A673 (cell line): ENCODE measurements around the gene SLC26A8. TPM values are rescaled to one million over a fixed set of nuclear protein-coding genes. Genes with fewer than 3 reads are reported as not detected.
"Not testable (repeated sequence)": the region's sequence is repeated elsewhere in the genome, so short reads cannot be mapped to it uniquely, and the experiment has no call there.

Experiments
- BruUV-seq: library from RNA; stranded (reverse); fragments of 400-500 nt; replicated peaks from 2 replicates; lab custom pipeline; 2021; lab: Mats Ljungman, UMichigan
- CTCF ChIA-PET: fragments of 300-600 bp; sonication (Branson Sonifier 250); formaldehyde crosslinking; loops from one replicate; lab custom pipeline; 2022; ENCODE audit warnings: antibody characterized with exemption; lab: Charles Lee
- POLR2A ChIA-PET: fragments of 300-600 bp; sonication (Branson Sonifier 250); formaldehyde crosslinking; loops from one replicate; lab custom pipeline; 2022; ENCODE audit warnings: antibody characterized with exemption; ENCODE audit not compliant: low non-redundant PET; lab: Charles Lee
- DNase-seq: peaks from one replicate; pipeline ENCODE4 v3.0.0-alpha.2; 2015; ENCODE audit warnings: low spot score
- H3K27ac ChIP-seq: fragments of 200-600 bp; sonication (generic); 2 replicates; pipeline ENCODE4 v1.5.1; 2016; ENCODE audit warnings: mixed run types, low read depth, mild to moderate bottlenecking, mixed read lengths, antibody characterized with exemption, low read length; ENCODE audit not compliant: poor library complexity, severe bottlenecking
- H3K27me3 ChIP-seq: fragments of 200-600 bp; sonication (generic); replicated peaks from 2 replicates; pipeline ENCODE4 v1.6.1; 2017; ENCODE audit warnings: mixed run types, low read depth, mild to moderate bottlenecking, mixed read lengths, antibody characterized with exemption, low read length; ENCODE audit not compliant: insufficient read depth, poor library complexity
- H3K36me3 ChIP-seq: fragments of 200-600 bp; sonication (generic); 2 replicates; pipeline ENCODE4 v1.6.1; 2016; ENCODE audit warnings: mixed run types, mild to moderate bottlenecking, mixed read lengths, antibody characterized with exemption, low read length; ENCODE audit not compliant: insufficient read depth, poor library complexity, severe bottlenecking
- H3K4me1 ChIP-seq: fragments of 200-600 bp; sonication (generic); 2 replicates; pipeline ENCODE4 v1.6.1; 2017; ENCODE audit warnings: mixed run types, mild to moderate bottlenecking, mixed read lengths, antibody characterized with exemption, low read length; ENCODE audit not compliant: insufficient read depth, poor library complexity, severe bottlenecking
- H3K4me3 ChIP-seq: fragments of 200-600 bp; sonication (generic); 2 replicates; pipeline ENCODE4 v1.5.1; 2016; ENCODE audit warnings: low read depth, mixed run types, mild to moderate bottlenecking, mixed read lengths, low read length; ENCODE audit not compliant: poor library complexity, severe bottlenecking
- H3K9me3 ChIP-seq: fragments of 200-600 bp; sonication (generic); 2 replicates; pipeline ENCODE4 v1.6.1; 2016; ENCODE audit warnings: mixed run types, low read depth, mild to moderate bottlenecking, mixed read lengths, antibody characterized with exemption, low read length; ENCODE audit not compliant: poor library complexity, severe bottlenecking
- CTCF ChIP-seq: fragments of 300-800, 200-600 bp; sonication (generic); conservative IDR thresholded peaks from 2 replicates; pipeline ENCODE4 v1.5.1; 2017; ENCODE audit warnings: low read depth, mild to moderate bottlenecking, antibody characterized with exemption, low read length, moderate library complexity, mixed read lengths
- EZH2 ChIP-seq: fragments of 200-600 bp; sonication (generic); IDR thresholded peaks from 2 replicates; pipeline ENCODE4 v1.6.1; 2017; ENCODE audit warnings: borderline replicate concordance, low read depth, mild to moderate bottlenecking, mixed read lengths, antibody characterized with exemption, low read length; ENCODE audit not compliant: poor library complexity, severe bottlenecking
- intact Hi-C: fragments of 100-400 bp; cut with micrococcal nuclease; formaldehyde crosslinking; loops from one replicate; pipeline ENCODE4 v1.10.0; 2022; ENCODE audit not compliant: unreplicated experiment
- total RNA-seq: library from RNA; stranded (reverse); gene quantifications from 2 replicates; pipeline ENCODE4 v1.2.3, GENCODE V29; 2021

Gene SLC26A8
- total RNA-seq, 1 experiment from 2014 or later = not detected

- intact Hi-C loops = no loop called here
- H3K27ac ChIP-seq = no peak overlapping the region
- ChIA-PET POLR2A (no interaction called here), CTCF (no interaction called here)
- H3K4me1 ChIP-seq = no peaks in the 10 kb centered on the region
- BruUV-seq = no TSS peak
- H3K36me3 ChIP-seq = no peaks in the 10 kb centered on the region
- H3K27me3 ChIP-seq = no peaks in the 10 kb centered on the region
- H3K9me3 ChIP-seq = no peaks in the 10 kb centered on the region
- no peak for DNase-seq
- H3K4me3 ChIP-seq = no peak overlapping the region
- TF ChIP-seq EZH2 = no peak
- no peak for TF ChIP-seq CTCF
Observed at GRCh38 chr6:35942355-35942754, 82.1 kb downstream of the SLC26A8 start.

GRCh38 chr6:35941170-35941569 is 83.3 kb downstream of the SLC26A8 start:
- not testable (repeated sequence) for H3K27ac ChIP-seq

GRCh38 chr6:35940014-35940413 is 84.4 kb downstream of the SLC26A8 start:
- H3K36me3 ChIP-seq, CTCF ChIA-PET, DNase-seq, H3K4me3 ChIP-seq, BruUV-seq, H3K27me3 ChIP-seq, H3K4me1 ChIP-seq, intact Hi-C loops, POLR2A ChIA-PET, H3K27ac ChIP-seq, H3K9me3 ChIP-seq: not testable (repeated sequence)

More at GRCh38 chr6:35941170-35941569, 83.3 kb downstream of the SLC26A8 start:
- intact Hi-C loops, H3K4me3 ChIP-seq, CTCF ChIA-PET, BruUV-seq, H3K9me3 ChIP-seq, H3K27me3 ChIP-seq, POLR2A ChIA-PET, H3K36me3 ChIP-seq, DNase-seq, H3K4me1 ChIP-seq: not testable (repeated sequence)

GRCh38 chr6:35939259-35939658 is 85.2 kb downstream of the SLC26A8 start:
- DNase-seq, H3K27me3 ChIP-seq, POLR2A ChIA-PET, intact Hi-C loops, H3K4me1 ChIP-seq, H3K36me3 ChIP-seq, H3K4me3 ChIP-seq, H3K27ac ChIP-seq, BruUV-seq, H3K9me3 ChIP-seq, CTCF ChIA-PET: not testable (repeated sequence)
